ENCODE data around the gene PPIAL4G.
A peak's percentile ranks its signal among the peaks of the same experiment; 100 is the strongest.
"Not testable (repeated sequence)": the region's sequence is repeated elsewhere in the genome, so short reads cannot be mapped to it uniquely, and the experiment has no call there.

The PPIAL4G gene

GRCh38 chr1:148483029-148483428, at the start of gene PPIAL4G:
Gene PPIAL4G, minus strand, starts transcription at chr1:148483302. Its CDS starts 50 bp downstream, at chr1:148483252.
- in situ Hi-C loops (cut with MboI; ENCODE audit: low sequenced_read_pairs, unreplicated experiment); DNase-seq (ENCODE audit: low spot score): not testable (repeated sequence)

- DNase-seq (ENCODE audit: low spot score); in situ Hi-C loops (cut with MboI; ENCODE audit: low sequenced_read_pairs, unreplicated experiment): not testable (repeated sequence)
Measured at GRCh38 chr1:148532158-148532557, 49.1 kb upstream of the PPIAL4G start.

GRCh38 chr1:148529101-148529567, 46.0 kb upstream of the PPIAL4G start:
- in situ Hi-C loops (cut with MboI; ENCODE audit: low sequenced_read_pairs, unreplicated experiment), result not testable (repeated sequence)

GRCh38 chr1:148528591-148528990, 45.5 kb upstream of the PPIAL4G start:
- in situ Hi-C loops (cut with MboI; ENCODE audit: low sequenced_read_pairs, unreplicated experiment); DNase-seq (ENCODE audit: low spot score): not testable (repeated sequence)

More at GRCh38 chr1:148529101-148529567, 46.0 kb upstream of the PPIAL4G start:
- not testable (repeated sequence) for DNase-seq (ENCODE audit: low spot score)

- DNase-seq (ENCODE audit: low spot score); in situ Hi-C loops (cut with MboI; ENCODE audit: low sequenced_read_pairs, unreplicated experiment): not testable (repeated sequence)
Measured at GRCh38 chr1:148526587-148526986, 43.5 kb upstream of the PPIAL4G start.

- DNase-seq (ENCODE audit: low spot score); in situ Hi-C loops (cut with MboI; ENCODE audit: low sequenced_read_pairs, unreplicated experiment): not testable (repeated sequence)
Measured at GRCh38 chr1:148523205-148524144, 40.4 kb upstream of the PPIAL4G start.

- in situ Hi-C loops (cut with MboI; ENCODE audit: low sequenced_read_pairs, unreplicated experiment), result not testable (repeated sequence)
- DNase-seq (ENCODE audit: low spot score), result peak; percentile 80
Measured at GRCh38 chr1:148522561-148523204, 39.6 kb upstream of the PPIAL4G start.

- in situ Hi-C loops (cut with MboI; ENCODE audit: low sequenced_read_pairs, unreplicated experiment); DNase-seq (ENCODE audit: low spot score): not testable (repeated sequence)
Measured at GRCh38 chr1:148522072-148522471, 39.0 kb upstream of the PPIAL4G start.

- in situ Hi-C loops (cut with MboI; ENCODE audit: low sequenced_read_pairs, unreplicated experiment); DNase-seq (ENCODE audit: low spot score): not testable (repeated sequence)
Measured at GRCh38 chr1:148514310-148514709, 31.2 kb upstream of the PPIAL4G start.

GRCh38 chr1:148512571-148513184, 29.6 kb upstream of the PPIAL4G start:
- in situ Hi-C loops (cut with MboI; ENCODE audit: low sequenced_read_pairs, unreplicated experiment), result not testable (repeated sequence)

GRCh38 chr1:148493933-148494332, 10.8 kb upstream of the PPIAL4G start:
- in situ Hi-C loops (cut with MboI; ENCODE audit: low sequenced_read_pairs, unreplicated experiment); DNase-seq (ENCODE audit: low spot score): not testable (repeated sequence)

More at GRCh38 chr1:148512571-148513184, 29.6 kb upstream of the PPIAL4G start:
- DNase-seq (ENCODE audit: low spot score), result not testable (repeated sequence)

- DNase-seq (ENCODE audit: low spot score); in situ Hi-C loops (cut with MboI; ENCODE audit: low sequenced_read_pairs, unreplicated experiment): not testable (repeated sequence)
Measured at GRCh38 chr1:148481134-148481533, 2.0 kb downstream of the PPIAL4G start.

- in situ Hi-C loops (cut with MboI; ENCODE audit: low sequenced_read_pairs, unreplicated experiment); DNase-seq (ENCODE audit: low spot score): not testable (repeated sequence)
Measured at GRCh38 chr1:148459694-148460093, 23.4 kb downstream of the PPIAL4G start.

- DNase-seq (ENCODE audit: low spot score), result peak; percentile 6
- in situ Hi-C loops (cut with MboI; ENCODE audit: low sequenced_read_pairs, unreplicated experiment), result not testable (repeated sequence)
Measured at GRCh38 chr1:148458901-148459581, 24.1 kb downstream of the PPIAL4G start.

GRCh38 chr1:148458398-148458797, 24.7 kb downstream of the PPIAL4G start:
- in situ Hi-C loops (cut with MboI; ENCODE audit: low sequenced_read_pairs, unreplicated experiment), result not testable (repeated sequence)

GRCh38 chr1:148452845-148453244, 30.3 kb downstream of the PPIAL4G start:
- DNase-seq (ENCODE audit: low spot score); in situ Hi-C loops (cut with MboI; ENCODE audit: low sequenced_read_pairs, unreplicated experiment): not testable (repeated sequence)

More at GRCh38 chr1:148458398-148458797, 24.7 kb downstream of the PPIAL4G start:
- not testable (repeated sequence) for DNase-seq (ENCODE audit: low spot score)

GRCh38 chr1:148439654-148440325, 43.3 kb downstream of the PPIAL4G start:
- in situ Hi-C loops (cut with MboI; ENCODE audit: low sequenced_read_pairs, unreplicated experiment); DNase-seq (ENCODE audit: low spot score): not testable (repeated sequence)
